Adrenal gland (tissue), 5 donors: Measurements from ENCODE around the gene LARGE1.

Experiments used
- POLR2A ChIP-seq, 2 donors: fragments of 450-650 bp; IDR thresholded peaks; one replicate each; pipeline ENCODE4 v1.6.1; 2017; ENCODE audit warnings: antibody characterized with exemption in 2 of 2, mild to moderate bottlenecking in 2 of 2, moderate library complexity in 1 of 2
- TF ChIP-seq, protein P1 (sequence below), 6 experiments: fragments of 450-650 bp in 4 of 6; fragments of 200-600 bp in 2 of 6; sonication (generic) in 1 of 6; IDR thresholded peaks; 1 replicate in 5 of 6; 2 replicates in 1 of 6; pipeline versions ENCODE4 v1.5.1 to v1.8.0; 2016 to 2021; ENCODE audit warnings: antibody characterized with exemption in 6 of 6, mild to moderate bottlenecking in 2 of 6, moderate library complexity in 1 of 6
- donor health status: DM: no; HTN: no; CAD: no.

DNA sequence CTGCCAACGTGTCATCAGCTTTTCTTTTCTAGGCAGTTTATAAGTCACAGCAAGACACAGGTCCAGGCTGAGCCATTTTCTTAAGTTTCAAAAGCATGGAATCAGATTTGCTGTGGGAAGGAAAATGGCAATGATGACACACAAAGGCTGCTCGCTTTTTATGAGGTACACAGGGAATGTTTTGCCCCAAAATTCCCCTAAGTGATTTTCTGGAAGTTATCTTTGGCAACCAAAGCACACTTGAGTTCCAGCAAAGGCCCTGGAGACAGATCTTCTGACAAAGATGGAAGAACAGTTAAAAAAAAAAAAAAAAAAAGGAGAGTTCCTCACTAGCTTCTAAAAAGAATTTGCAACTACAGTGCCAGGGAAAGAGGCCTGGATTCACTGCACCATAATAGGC lies 260.8 kb downstream of the LARGE1 start:
- TF ChIP-seq, protein P1, sequence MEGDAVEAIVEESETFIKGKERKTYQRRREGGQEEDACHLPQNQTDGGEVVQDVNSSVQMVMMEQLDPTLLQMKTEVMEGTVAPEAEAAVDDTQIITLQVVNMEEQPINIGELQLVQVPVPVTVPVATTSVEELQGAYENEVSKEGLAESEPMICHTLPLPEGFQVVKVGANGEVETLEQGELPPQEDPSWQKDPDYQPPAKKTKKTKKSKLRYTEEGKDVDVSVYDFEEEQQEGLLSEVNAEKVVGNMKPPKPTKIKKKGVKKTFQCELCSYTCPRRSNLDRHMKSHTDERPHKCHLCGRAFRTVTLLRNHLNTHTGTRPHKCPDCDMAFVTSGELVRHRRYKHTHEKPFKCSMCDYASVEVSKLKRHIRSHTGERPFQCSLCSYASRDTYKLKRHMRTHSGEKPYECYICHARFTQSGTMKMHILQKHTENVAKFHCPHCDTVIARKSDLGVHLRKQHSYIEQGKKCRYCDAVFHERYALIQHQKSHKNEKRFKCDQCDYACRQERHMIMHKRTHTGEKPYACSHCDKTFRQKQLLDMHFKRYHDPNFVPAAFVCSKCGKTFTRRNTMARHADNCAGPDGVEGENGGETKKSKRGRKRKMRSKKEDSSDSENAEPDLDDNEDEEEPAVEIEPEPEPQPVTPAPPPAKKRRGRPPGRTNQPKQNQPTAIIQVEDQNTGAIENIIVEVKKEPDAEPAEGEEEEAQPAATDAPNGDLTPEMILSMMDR (IDR thresholded peaks at IDR 0.05), result no peak
- no peak for TF ChIP-seq POLR2A (IDR thresholded peaks at IDR 0.05)
